Mesenchymal stem cell (in vitro differentiated cells and primary cell): ENCODE results near the gene FCHO1.

Experiments used
- DNase-seq: peaks from one replicate; pipeline ENCODE4 v3.0.0-alpha.2; 2013
- H2AFZ ChIP-seq: one replicate; pipeline ENCODE4 v1.6.1; 2013; ENCODE audit warnings: low read depth, mild to moderate bottlenecking, control low read depth, inconsistent platforms, low read length, moderate library complexity
- H2AK5ac ChIP-seq: 2 replicates; pipeline ENCODE4 v1.6.1; 2013; ENCODE audit warnings: low read length, moderate library complexity, mild to moderate bottlenecking, inconsistent platforms; ENCODE audit not compliant: severe bottlenecking
- H2BK120ac ChIP-seq: one replicate; pipeline ENCODE4 v1.6.1; 2013; ENCODE audit warnings: low read depth, mild to moderate bottlenecking, inconsistent platforms, low read length, moderate library complexity
- H2BK12ac ChIP-seq, 2 experiments: one replicate each; pipeline ENCODE4 v1.6.1; 2013; ENCODE audit warnings: inconsistent platforms in 2 of 2, low read length in 2 of 2, mild to moderate bottlenecking in 2 of 2, moderate library complexity in 2 of 2, control low read depth in 1 of 2
- H2BK15ac ChIP-seq: one replicate; pipeline ENCODE4 v1.6.1; 2013; ENCODE audit warnings: mild to moderate bottlenecking, low read depth, inconsistent platforms; ENCODE audit not compliant: poor library complexity, severe bottlenecking
- H2BK5ac ChIP-seq: 2 replicates; pipeline ENCODE4 v1.6.1; 2013; ENCODE audit warnings: low read depth, mild to moderate bottlenecking, low read length, control low read depth, inconsistent platforms; ENCODE audit not compliant: poor library complexity, severe bottlenecking
- H3K14ac ChIP-seq, 2 experiments: one replicate each; pipeline ENCODE4 v1.6.1; 2013; ENCODE audit warnings: inconsistent platforms in 2 of 2, low read length in 2 of 2, control low read depth in 1 of 2, mild to moderate bottlenecking in 1 of 2, moderate library complexity in 1 of 2
- H3K18ac ChIP-seq, 2 experiments: one replicate each; pipeline ENCODE4 v1.6.1; 2013; ENCODE audit warnings: inconsistent platforms in 2 of 2, low read length in 2 of 2, control low read depth in 1 of 2, low read depth in 1 of 2, mild to moderate bottlenecking in 1 of 2
- H3K23ac ChIP-seq, 2 experiments: one replicate each; pipeline ENCODE4 v1.6.1; 2013; ENCODE audit warnings: inconsistent platforms in 2 of 2, low read length in 2 of 2, mild to moderate bottlenecking in 2 of 2, moderate library complexity in 2 of 2, control low read depth in 1 of 2
- H3K27ac ChIP-seq: 2 replicates; pipeline ENCODE4 v1.5.1; 2013; ENCODE audit warnings: mild to moderate bottlenecking, moderate library complexity, low read length, control low read depth, inconsistent platforms; ENCODE audit not compliant: poor library complexity, severe bottlenecking
- H3K27me3 ChIP-seq, 2 experiments: 2 replicates each; pipeline versions ENCODE4 v1.6.1 to v1.7.0; 2013; ENCODE audit warnings: low read length in 2 of 2, mild to moderate bottlenecking in 2 of 2, moderate library complexity in 2 of 2, control low read depth in 1 of 2, inconsistent platforms in 1 of 2; ENCODE audit not compliant: control insufficient read depth in 1 of 2, insufficient read depth in 1 of 2
- H3K36me3 ChIP-seq, 2 experiments: 2 replicates each; pipeline versions ENCODE4 v1.6.1 to v1.7.0; 2013; ENCODE audit warnings: low read length in 2 of 2, control low read depth in 1 of 2, inconsistent platforms in 1 of 2, low read depth in 1 of 2, mild to moderate bottlenecking in 1 of 2; ENCODE audit not compliant: insufficient read depth in 2 of 2, control insufficient read depth in 1 of 2
- H3K4ac ChIP-seq, 2 experiments: one replicate each; pipeline ENCODE4 v1.6.1; 2013; ENCODE audit warnings: inconsistent platforms in 2 of 2, low read length in 2 of 2, mild to moderate bottlenecking in 2 of 2, moderate library complexity in 2 of 2, control low read depth in 1 of 2, low read depth in 1 of 2
- H3K4me1 ChIP-seq: 2 replicates; pipeline ENCODE4 v1.6.1; 2013; ENCODE audit warnings: low read depth, low read length, control low read depth; ENCODE audit not compliant: control insufficient read depth, insufficient read depth
- H3K4me2 ChIP-seq: 2 replicates; pipeline ENCODE4 v1.6.1; 2013; ENCODE audit warnings: low read length, mild to moderate bottlenecking, inconsistent platforms; ENCODE audit not compliant: poor library complexity, severe bottlenecking
- H3K4me3 ChIP-seq, 2 experiments: 2 replicates each; pipeline versions ENCODE4 v1.5.1 to v1.7.0; 2013; ENCODE audit warnings: low read length in 2 of 2, mild to moderate bottlenecking in 2 of 2, control low read depth in 1 of 2, low read depth in 1 of 2; ENCODE audit not compliant: insufficient read depth in 1 of 2
- H3K79me1 ChIP-seq: replicated peaks from 2 replicates; pipeline ENCODE4 v1.6.1; 2013; ENCODE audit warnings: mild to moderate bottlenecking, control low read depth, low read length, inconsistent platforms; ENCODE audit not compliant: poor library complexity, severe bottlenecking
- H3K9ac ChIP-seq: 2 replicates; pipeline ENCODE4 v1.7.0; 2013; ENCODE audit warnings: mild to moderate bottlenecking, low read length, moderate library complexity
- H3K9me3 ChIP-seq: 2 replicates; pipeline ENCODE4 v1.7.0; 2013; ENCODE audit warnings: mild to moderate bottlenecking, low read length; ENCODE audit not compliant: control insufficient read depth
- H4K8ac ChIP-seq: one replicate; pipeline ENCODE4 v1.6.1; 2013; ENCODE audit warnings: inconsistent platforms, mild to moderate bottlenecking, low read length, moderate library complexity
- H4K91ac ChIP-seq: one replicate; pipeline ENCODE4 v1.6.1; 2013; ENCODE audit warnings: mild to moderate bottlenecking, low read length, inconsistent platforms
- WGBS: methylation state at CpG from one replicate; pipeline ENCODE4 v1.1.7; 2013; ENCODE audit warnings: mixed read lengths; 5-methylcytosine and 5-hydroxymethylcytosine counted together

Gene FCHO1

DNA sequence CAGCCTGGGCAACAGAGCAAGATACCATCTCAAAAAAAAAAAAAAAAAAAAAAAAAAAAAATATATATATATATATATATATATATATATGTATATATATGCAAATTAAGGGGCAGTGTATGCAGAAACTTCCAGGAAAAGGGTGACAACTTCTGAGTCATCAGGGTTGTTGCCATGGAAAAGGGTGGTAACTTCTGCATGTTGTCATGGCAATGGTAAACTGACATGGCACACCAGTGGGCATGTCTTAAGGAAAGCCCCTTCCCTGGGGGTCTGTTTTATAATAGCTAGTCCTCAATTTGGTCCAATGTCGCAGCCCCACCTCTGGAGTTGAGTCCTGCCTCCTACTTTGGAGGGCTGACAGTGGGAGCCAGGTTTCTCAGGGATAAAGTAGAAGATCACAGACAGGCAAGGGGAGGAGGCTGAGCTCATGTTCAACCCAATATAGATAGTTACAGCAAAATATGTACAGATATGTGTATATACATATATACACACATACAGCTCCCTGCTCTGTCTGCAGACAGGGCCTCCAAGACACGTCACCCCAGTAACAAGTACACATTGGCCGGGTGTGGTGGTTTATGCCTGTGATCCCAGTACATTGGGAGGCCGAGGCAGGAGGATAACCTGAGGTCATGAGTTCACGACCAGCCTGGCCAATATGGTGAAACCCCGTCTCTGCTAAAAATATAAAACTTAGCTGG, 7.2 kb upstream of the FCHO1 start:
- H2BK15ac ChIP-seq, result no peak overlapping the region
- H3K79me1 ChIP-seq, result no peaks in the 10 kb centered on the region
- H3K14ac ChIP-seq, result no peak overlapping the region
- H2BK12ac ChIP-seq, result no peak overlapping the region
- peaks cover 0 to 10% of the 10 kb centered on the region in 2 experiments for H3K36me3 ChIP-seq
- H2BK120ac ChIP-seq, result no peak overlapping the region
- peak; percentile 88 for DNase-seq
- no peak overlapping the region for H3K4me3 ChIP-seq
- no peak overlapping the region for H4K91ac ChIP-seq
- no peak overlapping the region for H3K4me2 ChIP-seq
- no peak overlapping the region for H3K9ac ChIP-seq
- H3K27me3 ChIP-seq, result peaks cover 0 to 6% of the 10 kb centered on the region in 2 experiments
- H2AFZ ChIP-seq, result no peak overlapping the region
- H2BK5ac ChIP-seq, result no peak overlapping the region
- H3K23ac ChIP-seq, result no peak overlapping the region
- WGBS, result 79% methylated on average over 6 of the region's 6 CpGs
- H2AK5ac ChIP-seq, result no peak overlapping the region
- H3K4ac ChIP-seq, result no peak overlapping the region
- H4K8ac ChIP-seq, result no peak overlapping the region
- H3K18ac ChIP-seq, result no peak overlapping the region
- H3K9me3 ChIP-seq, result no peaks in the 10 kb centered on the region
- H3K4me1 ChIP-seq, result peaks cover 8% of the 10 kb centered on the region
- no peak overlapping the region for H3K27ac ChIP-seq

DNA sequence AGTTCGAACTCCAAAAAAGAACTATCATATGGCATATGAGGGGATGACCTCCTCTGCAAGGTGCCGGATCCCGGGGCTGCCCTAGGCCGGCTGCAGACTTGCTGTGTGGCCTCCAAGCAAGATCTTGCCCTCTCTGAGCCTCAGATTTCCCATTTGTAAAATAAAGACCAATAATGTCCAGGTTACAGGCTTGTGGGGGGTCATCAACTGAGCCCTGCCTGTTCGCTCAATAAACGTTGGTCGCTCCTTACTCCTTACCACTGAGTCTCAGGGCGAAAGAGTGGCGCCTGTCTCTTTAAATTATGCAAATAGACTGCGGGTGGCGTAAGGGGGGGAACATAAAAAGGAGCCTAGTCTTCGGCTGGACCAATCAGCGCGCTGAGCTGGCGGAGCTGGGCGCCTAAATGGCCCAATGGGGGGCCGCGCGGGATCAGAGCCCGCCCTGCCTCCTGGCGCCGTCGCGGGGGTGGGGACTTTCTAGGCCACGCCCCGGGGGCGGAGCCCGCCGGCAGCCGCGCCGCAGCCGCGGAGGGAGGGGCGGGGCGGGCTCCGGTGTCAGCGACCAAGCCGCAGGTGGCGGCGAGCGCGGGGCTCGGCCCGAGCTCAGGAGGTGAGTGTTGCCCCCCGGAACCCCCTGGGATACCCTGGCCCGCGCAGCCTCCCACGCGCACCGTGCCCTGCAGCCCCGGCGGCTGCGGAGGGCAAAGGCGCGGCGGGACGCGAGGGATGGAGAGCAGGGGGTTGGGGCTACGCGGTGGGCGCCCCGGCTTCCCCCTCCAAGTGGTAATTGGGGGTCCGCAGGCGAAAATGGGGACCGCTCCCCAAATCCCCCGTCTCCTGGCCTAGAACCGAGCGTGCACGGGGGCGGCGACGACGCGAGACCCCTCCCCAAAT, 3.8 kb upstream of the FCHO1 start:
- Histone ChIP-seq H3K23ac (no peak overlapping the region), H3K9me3 (no peaks in the 10 kb centered on the region), H2BK12ac (peak overlapping the region; percentile 39 to 44), H3K4me3 (peak overlapping the region; percentile 63 to 72), H3K79me1 (no peaks in the 10 kb centered on the region), H2BK120ac (no peak overlapping the region), H3K14ac (peak overlapping the region in 1 of 2 experiments; percentile 68), H3K27ac (no peak overlapping the region), H2AK5ac (peak overlapping the region; percentile 61), H3K36me3 (no peaks in the 10 kb centered on the region), H3K4me1 (peaks cover 6% of the 10 kb centered on the region), H3K18ac (peak overlapping the region; percentile 63 to 76), H4K91ac (no peak overlapping the region), H3K9ac (no peak overlapping the region), H3K27me3 (peaks cover 0 to 7% of the 10 kb centered on the region in 2 experiments), H2BK15ac (no peak overlapping the region), H2AFZ (peak overlapping the region; percentile 62), H3K4ac (no peak overlapping the region), H3K4me2 (peak overlapping the region; percentile 92), H2BK5ac (no peak overlapping the region), H4K8ac (peak overlapping the region; percentile 73)
- peak; percentile 92 for DNase-seq
- 11% methylated on average over 65 of the region's 75 CpGs for WGBS

DNA sequence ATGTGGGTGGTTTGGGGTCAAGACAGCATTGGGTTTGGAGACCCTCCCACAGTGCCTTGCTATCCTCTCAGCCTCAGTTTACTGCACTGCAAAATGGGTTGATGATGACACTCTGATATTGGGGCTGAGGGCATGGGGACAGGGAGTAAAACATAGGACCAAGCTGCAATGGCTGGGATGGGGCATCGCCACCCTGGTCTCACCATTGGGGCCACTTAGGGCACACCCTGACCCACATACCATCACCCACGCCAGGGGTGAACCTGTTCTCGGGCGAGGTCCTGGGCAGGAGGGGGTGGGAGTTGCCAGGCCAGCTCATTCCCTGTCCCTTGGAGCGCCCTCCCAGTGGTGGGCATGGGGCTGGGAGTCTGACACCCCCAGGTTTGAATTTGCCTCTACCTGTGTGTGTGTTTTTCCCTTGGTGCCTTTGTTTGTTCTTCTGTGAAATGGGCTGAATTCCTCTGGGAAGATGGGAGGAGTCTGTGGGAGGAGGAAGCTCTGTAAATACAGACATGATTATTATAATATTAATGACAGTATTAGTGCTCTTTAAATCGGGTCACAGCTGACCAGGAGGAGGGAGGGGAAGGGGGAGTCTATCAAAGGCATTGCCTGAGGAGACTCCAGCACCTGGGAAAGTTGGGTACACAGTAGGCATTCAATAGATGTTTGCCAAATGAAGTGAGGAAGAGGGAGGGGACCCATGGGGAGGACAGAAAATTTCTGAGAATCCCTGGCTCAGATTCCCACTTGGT, 2.2 kb upstream of the FCHO1 start:
- no peak overlapping the region for H3K18ac ChIP-seq
- no peak overlapping the region for H2AFZ ChIP-seq
- H3K4ac ChIP-seq, result no peak overlapping the region
- no peak overlapping the region for H2BK120ac ChIP-seq
- H3K14ac ChIP-seq, result no peak overlapping the region
- H3K36me3 ChIP-seq, result no peaks in the 10 kb centered on the region
- H3K27ac ChIP-seq, result no peak overlapping the region
- H2AK5ac ChIP-seq, result no peak overlapping the region
- no peak overlapping the region for H2BK5ac ChIP-seq
- no peak for DNase-seq
- H2BK15ac ChIP-seq, result no peak overlapping the region
- WGBS, result 69% methylated on average over 4 of the region's 6 CpGs
- H3K4me2 ChIP-seq, result no peak overlapping the region
- no peak overlapping the region for H4K8ac ChIP-seq
- peaks cover 6% of the 10 kb centered on the region for H3K4me1 ChIP-seq
- H3K79me1 ChIP-seq, result no peaks in the 10 kb centered on the region
- H3K9me3 ChIP-seq, result no peaks in the 10 kb centered on the region
- H4K91ac ChIP-seq, result no peak overlapping the region
- H2BK12ac ChIP-seq, result no peak overlapping the region
- H3K27me3 ChIP-seq, result peaks cover 0 to 7% of the 10 kb centered on the region in 2 experiments
- no peak overlapping the region for H3K9ac ChIP-seq
- no peak overlapping the region for H3K4me3 ChIP-seq
- no peak overlapping the region for H3K23ac ChIP-seq
